CD4-positive, alpha-beta T cell (primary cell): ENCODE data around the gene CNTF. TPM values are rescaled to one million over a fixed set of nuclear protein-coding genes. Genes with fewer than 3 reads are reported as not detected.
A peak's percentile ranks its signal among the peaks of the same experiment; 100 is the strongest.

ENCODE experiments used
- ATAC-seq: fragments of 200-7000 bp; cut with Tn5 transposase; one replicate; pipeline ENCODE4 v1.10.0; 2022; ENCODE audit warnings: mild to moderate bottlenecking; ENCODE audit not compliant: poor library complexity
- CTCF ChIA-PET: fragments of 350-600 bp; sonication (Branson Sonifier 250); formaldehyde crosslinking; loops from one replicate; lab custom pipeline; 2021; ENCODE audit warnings: antibody characterized with exemption, inconsistent platforms; lab: Charles Lee
- POLR2A ChIA-PET: fragments of 350-600 bp; sonication (Branson Sonifier 250); formaldehyde crosslinking; loops from one replicate; lab custom pipeline; 2021; ENCODE audit warnings: antibody characterized with exemption, inconsistent platforms; lab: Charles Lee
- DNase-seq, 14 experiments: peaks; one replicate each; pipeline ENCODE4 v3.0.0-alpha.2; 2013 to 2020; ENCODE audit warnings: mixed read lengths in 2 of 14
- H3K27ac ChIP-seq, 2 donors: one replicate each; pipeline versions ENCODE4 v1.5.1 to v1.7.0; 2013; ENCODE audit warnings: low read length in 2 of 2, low read depth in 1 of 2, mild to moderate bottlenecking in 1 of 2
- H3K27me3 ChIP-seq, 2 experiments: 1 replicate in 1 of 2; 2 replicates in 1 of 2; pipeline versions ENCODE4 v1.6.1 to v1.7.0; 2013; ENCODE audit warnings: low read length in 2 of 2, control low read depth in 1 of 2, mild to moderate bottlenecking in 1 of 2, moderate library complexity in 1 of 2; ENCODE audit not compliant: insufficient read depth in 2 of 2, control insufficient read depth in 1 of 2
- H3K36me3 ChIP-seq: one replicate; pipeline ENCODE4 v1.6.1; 2013; ENCODE audit warnings: low read length, control low read depth; ENCODE audit not compliant: insufficient read depth
- H3K4me1 ChIP-seq: one replicate; pipeline ENCODE4 v1.6.1; 2013; ENCODE audit warnings: low read length, control low read depth; ENCODE audit not compliant: insufficient read depth
- H3K4me3 ChIP-seq: one replicate; pipeline ENCODE4 v1.5.1; 2013; ENCODE audit warnings: mild to moderate bottlenecking, low read length, moderate library complexity
- H3K9me3 ChIP-seq, 2 experiments: 1 replicate in 1 of 2; 2 replicates in 1 of 2; pipeline versions ENCODE4 v1.6.1 to v1.7.0; 2013; ENCODE audit warnings: low read length in 2 of 2, mild to moderate bottlenecking in 2 of 2, control low read depth in 1 of 2, moderate library complexity in 1 of 2; ENCODE audit not compliant: control insufficient read depth in 1 of 2, insufficient read depth in 1 of 2
- H3K27ac Mint-ChIP-seq: one replicate; pipeline ENCODE4 v1.8.0; 2020; ENCODE audit warnings: mixed read lengths
- H3K27me3 Mint-ChIP-seq: one replicate; pipeline ENCODE4 v1.8.0; 2021; ENCODE audit warnings: mixed read lengths
- H3K36me3 Mint-ChIP-seq: one replicate; pipeline ENCODE4 v1.8.0; 2021; ENCODE audit warnings: low read depth, mixed read lengths
- H3K4me1 Mint-ChIP-seq: one replicate; pipeline ENCODE4 v1.8.0; 2021; ENCODE audit warnings: low read depth, mixed read lengths
- H3K4me3 Mint-ChIP-seq: one replicate; pipeline ENCODE4 v1.8.0; 2020; ENCODE audit warnings: mild to moderate bottlenecking, mixed read lengths
- H3K9me3 Mint-ChIP-seq: one replicate; pipeline ENCODE4 v1.8.0; 2020; ENCODE audit warnings: mixed read lengths
- intact Hi-C, 2 experiments: fragments of 100-400 bp; cut with DNase I in 1 of 2; cut with micrococcal nuclease in 1 of 2; formaldehyde crosslinking; loops; one replicate each; pipeline versions ENCODE4 v1.15.1 to v1.9.0; 2023 to 2025; cut with DNase I, micrococcal nuclease
- total RNA-seq, 174 experiments: library from RNA in 2 of 174; stranded (reverse) in 2 of 174; gene quantifications; one replicate each; pipeline ENCODE4 v1.2.3 and lab custom pipeline; 2021 to 2026
- TF ChIP-seq, protein P1 (sequence below): fragments of 200-600 bp; IDR thresholded peaks from one replicate; pipeline ENCODE4 v1.8.0; 2022; ENCODE audit warnings: antibody characterized with exemption, mild to moderate bottlenecking

The CNTF gene
- total RNA-seq, 2 experiments from 2014 or later = 3.1 to 3.9 TPM

DNA sequence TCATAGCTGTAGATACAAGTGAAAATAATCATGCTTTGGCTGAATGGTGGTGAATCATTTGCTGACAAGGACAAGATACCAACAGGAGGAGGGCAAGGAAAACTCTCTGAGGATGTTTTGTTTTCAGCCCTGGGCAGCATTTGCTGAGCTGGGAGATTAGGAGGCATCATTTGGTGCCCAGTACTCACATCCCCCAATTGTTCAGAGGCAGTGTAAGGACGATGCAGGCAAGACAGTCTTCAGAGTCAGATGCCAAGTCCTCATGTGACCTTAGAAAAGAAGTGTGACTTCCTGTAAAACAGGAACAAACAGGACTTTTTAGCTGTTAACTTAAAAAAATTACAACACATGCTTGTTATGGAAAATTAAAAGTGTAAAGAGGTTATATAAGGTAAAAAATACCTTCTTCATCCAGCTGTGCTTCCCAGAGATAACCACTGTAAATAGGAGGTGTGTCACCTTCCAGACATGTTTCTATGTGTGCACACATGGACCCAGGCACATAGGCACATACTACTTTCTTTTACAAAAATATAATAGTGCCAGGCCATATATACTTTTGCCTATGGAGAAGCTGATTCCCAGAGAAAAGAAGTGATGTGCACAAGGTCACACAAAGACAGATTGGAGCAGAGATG lies 18.0 kb downstream of the CNTF start:
- peak overlapping the region; percentile 8 to 27 for H3K27ac ChIP-seq
- H3K9me3 Mint-ChIP-seq = no peaks in the 10 kb centered on the region

DNA sequence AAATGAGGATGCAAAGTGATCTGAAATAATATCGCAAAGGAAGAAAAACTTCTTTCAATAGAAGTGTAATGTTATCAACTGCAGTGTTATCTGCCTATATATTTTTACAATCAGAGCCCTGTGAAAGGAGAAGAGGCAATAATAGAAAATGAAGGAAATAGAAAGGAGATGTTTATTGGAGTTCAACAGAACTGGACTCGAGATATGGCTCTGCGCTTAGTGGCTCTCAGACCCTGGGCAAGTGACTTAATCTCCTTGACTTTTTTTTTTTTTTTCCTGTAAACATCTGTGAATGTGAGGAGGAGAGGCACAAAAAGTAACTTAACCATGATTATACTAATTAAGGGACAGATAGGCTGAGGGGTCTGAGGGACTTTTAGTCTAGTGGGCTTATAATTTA lies 18.9 kb downstream of the CNTF start:
- Histone ChIP-seq H3K27me3 (no peaks in the 10 kb centered on the region), H3K27ac (no peak overlapping the region), H3K4me1 (peaks cover 15% of the 10 kb centered on the region), H3K9me3 (peaks cover 5 to 12% of the 10 kb centered on the region in 2 experiments), H3K36me3 (no peaks in the 10 kb centered on the region), H3K4me3 (no peak overlapping the region)
- no peaks in the 10 kb centered on the region for H3K27me3 Mint-ChIP-seq
- no peak for ATAC-seq
- peaks cover 32% of the 10 kb centered on the region for H3K4me1 Mint-ChIP-seq
- H3K27ac Mint-ChIP-seq = peak overlapping the region; percentile 74
- DNase-seq = no peak
- POLR2A ChIA-PET = interaction anchor here (0.9 to 1.5 kb wide), 3 partner anchors 11 to 66 kb away, joined by 4 to 13 read pairs (median 4); partner anchors contain the start of gene LPXN
- peaks cover 3% of the 10 kb centered on the region for H3K36me3 Mint-ChIP-seq
- H3K9me3 Mint-ChIP-seq = no peaks in the 10 kb centered on the region
- no peak overlapping the region for H3K4me3 Mint-ChIP-seq
- intact Hi-C loops = no loop called here
- TF ChIP-seq, protein P1, sequence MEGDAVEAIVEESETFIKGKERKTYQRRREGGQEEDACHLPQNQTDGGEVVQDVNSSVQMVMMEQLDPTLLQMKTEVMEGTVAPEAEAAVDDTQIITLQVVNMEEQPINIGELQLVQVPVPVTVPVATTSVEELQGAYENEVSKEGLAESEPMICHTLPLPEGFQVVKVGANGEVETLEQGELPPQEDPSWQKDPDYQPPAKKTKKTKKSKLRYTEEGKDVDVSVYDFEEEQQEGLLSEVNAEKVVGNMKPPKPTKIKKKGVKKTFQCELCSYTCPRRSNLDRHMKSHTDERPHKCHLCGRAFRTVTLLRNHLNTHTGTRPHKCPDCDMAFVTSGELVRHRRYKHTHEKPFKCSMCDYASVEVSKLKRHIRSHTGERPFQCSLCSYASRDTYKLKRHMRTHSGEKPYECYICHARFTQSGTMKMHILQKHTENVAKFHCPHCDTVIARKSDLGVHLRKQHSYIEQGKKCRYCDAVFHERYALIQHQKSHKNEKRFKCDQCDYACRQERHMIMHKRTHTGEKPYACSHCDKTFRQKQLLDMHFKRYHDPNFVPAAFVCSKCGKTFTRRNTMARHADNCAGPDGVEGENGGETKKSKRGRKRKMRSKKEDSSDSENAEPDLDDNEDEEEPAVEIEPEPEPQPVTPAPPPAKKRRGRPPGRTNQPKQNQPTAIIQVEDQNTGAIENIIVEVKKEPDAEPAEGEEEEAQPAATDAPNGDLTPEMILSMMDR = no peak
- CTCF ChIA-PET = interaction anchor here (1.9 kb wide), 1 partner anchor 147 kb away, joined by 4 read pairs; no protein-coding TSS in a partner anchor

More for the DNA sequence above, 18.0 kb downstream of the CNTF start:
- peak; percentile 76 for ATAC-seq
- DNase-seq = peak in 5 of 14 experiments; percentile 6 to 66 (median 32)
- Histone ChIP-seq H3K4me1 (peaks cover 15% of the 10 kb centered on the region), H3K27me3 (no peaks in the 10 kb centered on the region), H3K36me3 (no peaks in the 10 kb centered on the region), H3K4me3 (no peak overlapping the region), H3K9me3 (peaks cover 2 to 4% of the 10 kb centered on the region in 2 experiments)
- H3K4me1 Mint-ChIP-seq = peaks cover 32% of the 10 kb centered on the region
- H3K36me3 Mint-ChIP-seq = no peaks in the 10 kb centered on the region
- POLR2A ChIA-PET = interaction anchor here (0.7 to 1.8 kb wide), 9 partner anchors 11 to 110 kb away, joined by 3 to 15 read pairs (median 6); partner anchors contain the start of gene LPXN
- intact Hi-C loops = no loop called here
- CTCF ChIA-PET = interaction anchor here (1.9 kb wide), 1 partner anchor 148 kb away, joined by 4 read pairs; no protein-coding TSS in a partner anchor
- H3K4me3 Mint-ChIP-seq = peak overlapping the region; percentile 27
- no peaks in the 10 kb centered on the region for H3K27me3 Mint-ChIP-seq
- peak overlapping the region; percentile 74 for H3K27ac Mint-ChIP-seq
- TF ChIP-seq, protein P1 = no peak

DNA sequence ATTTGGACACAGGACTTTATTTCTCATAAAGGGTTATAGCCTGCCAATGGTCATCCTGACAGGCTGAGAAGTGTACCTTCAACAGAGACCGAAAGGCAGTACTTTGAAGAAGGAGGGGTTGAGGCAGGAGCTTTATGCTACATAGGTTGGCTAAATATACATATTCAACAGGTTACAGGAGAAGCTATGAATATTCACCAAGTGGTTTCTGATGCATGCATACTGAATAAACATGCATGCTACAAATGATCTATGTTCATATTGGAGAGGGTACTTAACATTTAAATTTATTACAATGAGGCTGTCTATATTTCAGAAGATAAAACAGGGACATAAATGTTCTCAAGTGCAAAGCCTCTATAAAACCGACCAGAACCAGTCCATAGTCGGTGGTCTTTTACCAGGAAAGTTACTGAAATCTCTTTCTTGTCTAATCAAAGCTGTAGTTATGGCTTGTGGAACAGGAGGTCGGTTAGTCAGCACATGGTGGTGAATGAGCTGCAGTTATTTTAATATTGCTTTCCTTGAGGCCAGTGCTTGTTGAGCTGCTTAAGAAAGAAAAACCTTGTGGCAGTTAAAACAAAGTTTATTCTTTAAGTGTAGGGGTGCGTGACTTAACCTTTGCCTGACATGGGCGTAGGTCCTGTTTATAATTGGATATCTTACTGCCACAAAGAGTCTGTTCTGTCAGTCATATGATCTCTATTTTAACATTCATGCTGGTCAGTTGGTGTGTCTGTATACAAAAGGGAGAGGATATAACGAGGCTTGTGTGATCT lies 19.5 kb downstream of the CNTF start:
- H3K9me3 ChIP-seq = peaks cover 5 to 16% of the 10 kb centered on the region in 2 experiments
- no peaks in the 10 kb centered on the region for H3K27me3 Mint-ChIP-seq
- H3K27ac Mint-ChIP-seq = peak overlapping the region; percentile 74
- no peaks in the 10 kb centered on the region for H3K9me3 Mint-ChIP-seq
- H3K27ac ChIP-seq = no peak overlapping the region
- DNase-seq (no peak), ATAC-seq (no peak)
- no peaks in the 10 kb centered on the region for H3K27me3 ChIP-seq
- H3K4me1 Mint-ChIP-seq = peaks cover 32% of the 10 kb centered on the region
- no peak overlapping the region for H3K4me3 ChIP-seq
- peaks cover 15% of the 10 kb centered on the region for H3K4me1 ChIP-seq
- CTCF ChIA-PET = interaction anchor here (1.9 kb wide), 1 partner anchor 146 kb away, joined by 4 read pairs; no protein-coding TSS in a partner anchor
- TF ChIP-seq, protein P1 = no peak
- H3K36me3 Mint-ChIP-seq = peaks cover 6% of the 10 kb centered on the region
- no peak overlapping the region for H3K4me3 Mint-ChIP-seq
- H3K36me3 ChIP-seq = no peaks in the 10 kb centered on the region
- POLR2A ChIA-PET = no interaction called here
- intact Hi-C loops = no loop called here
